GM23338 (cell line): Measurements from ENCODE around the gene FNDC10. TPM values are rescaled to one million over a fixed set of nuclear protein-coding genes. Genes with fewer than 3 reads are reported as not detected.

Experiments
- ATAC-seq: fragments of 200-7000 bp; cut with Tn5 transposase; 3 replicates; pipeline ENCODE4 v1.9.1; 2020
- DNase-seq: peaks from one replicate; pipeline ENCODE4 v3.0.0-alpha.2; 2015; ENCODE audit warnings: low spot score
- H2AFZ ChIP-seq: fragments of 200-600 bp; sonication (generic); 2 replicates; pipeline ENCODE4 v1.8.0; 2016; ENCODE audit warnings: antibody characterized with exemption, mild to moderate bottlenecking, moderate library complexity
- H3F3A ChIP-seq: fragments of 200-600 bp; sonication (generic); replicated peaks from 2 replicates; pipeline ENCODE4 v1.8.0; 2017; ENCODE audit warnings: antibody characterized with exemption, mixed run types, low read depth
- H3K27ac ChIP-seq: fragments of 200-600 bp; sonication (generic); 2 replicates; pipeline ENCODE4 v1.6.1; 2016; ENCODE audit warnings: low read depth
- H3K27me3 ChIP-seq: fragments of 200-600 bp; sonication (generic); 2 replicates; pipeline ENCODE4 v1.8.0; 2016; ENCODE audit warnings: mild to moderate bottlenecking, mixed run types, moderate library complexity; ENCODE audit not compliant: insufficient read depth
- H3K36me3 ChIP-seq: fragments of 200-600 bp; sonication (generic); 2 replicates; pipeline ENCODE4 v1.8.0; 2016; ENCODE audit warnings: mild to moderate bottlenecking; ENCODE audit not compliant: insufficient read depth
- H3K4me1 ChIP-seq: fragments of 200-600 bp; sonication (generic); 2 replicates; pipeline ENCODE4 v1.8.0; 2016; ENCODE audit warnings: mild to moderate bottlenecking, moderate library complexity; ENCODE audit not compliant: insufficient read depth
- H3K4me2 ChIP-seq: fragments of 200-600 bp; sonication (generic); 2 replicates; pipeline ENCODE4 v1.7.1; 2017; ENCODE audit warnings: mixed run types
- H3K4me3 ChIP-seq: fragments of 200-600 bp; sonication (generic); 2 replicates; pipeline ENCODE4 v1.6.1; 2016; ENCODE audit warnings: mixed run types
- H3K79me2 ChIP-seq: fragments of 200-600 bp; sonication (generic); replicated peaks from 2 replicates; pipeline ENCODE4 v1.8.0; 2017; ENCODE audit warnings: mild to moderate bottlenecking; ENCODE audit not compliant: insufficient read depth
- H3K9me2 ChIP-seq: fragments of 200-600 bp; sonication (generic); 2 replicates; pipeline ENCODE4 v1.8.0; 2017; ENCODE audit not compliant: insufficient read depth
- H4K20me1 ChIP-seq: fragments of 200-600 bp; sonication (generic); replicated peaks from 2 replicates; pipeline ENCODE4 v1.8.0; 2017; ENCODE audit warnings: mild to moderate bottlenecking; ENCODE audit not compliant: insufficient read depth
- H3K27ac Mint-ChIP-seq: 2 replicates; pipeline ENCODE4 v1.8.0; 2020; ENCODE audit warnings: inconsistent platforms, mild to moderate bottlenecking, moderate library complexity, mixed read lengths
- H3K27me3 Mint-ChIP-seq: 3 replicates; pipeline ENCODE4 v1.8.0; 2022; ENCODE audit warnings: low read depth, mild to moderate bottlenecking, moderate library complexity, mixed read lengths, inconsistent platforms; ENCODE audit not compliant: insufficient read depth, poor library complexity
- H3K36me3 Mint-ChIP-seq: 3 replicates; pipeline ENCODE4 v1.8.0; 2021; ENCODE audit warnings: low read depth, mild to moderate bottlenecking, inconsistent platforms, moderate library complexity, mixed read lengths
- H3K4me1 Mint-ChIP-seq: 3 replicates; pipeline ENCODE4 v1.8.0; 2020; ENCODE audit warnings: mild to moderate bottlenecking, inconsistent platforms, mixed read lengths
- H3K4me3 Mint-ChIP-seq: 3 replicates; pipeline ENCODE4 v1.8.0; 2021; ENCODE audit warnings: moderate library complexity, mild to moderate bottlenecking, inconsistent platforms, mixed read lengths
- H3K9me3 Mint-ChIP-seq: 3 replicates; pipeline ENCODE4 v1.8.0; 2020; ENCODE audit warnings: moderate library complexity, mild to moderate bottlenecking, inconsistent platforms, mixed read lengths
- CREB1 ChIP-seq: fragments of 250-450 bp; sonication (Bioruptor Pico); IDR thresholded peaks from 2 replicates; pipeline ENCODE4 v1.5.0; 2020; ENCODE audit warnings: low read depth, mild to moderate bottlenecking, moderate library complexity
- EZH2 ChIP-seq: fragments of 200-600 bp; sonication (generic); IDR thresholded peaks from one replicate; pipeline ENCODE4 v1.8.0; 2017; ENCODE audit warnings: antibody characterized with exemption, mild to moderate bottlenecking, low read depth; ENCODE audit not compliant: unreplicated experiment
- EZH2phosphoT487 ChIP-seq: fragments of 200-600 bp; sonication (generic); IDR thresholded peaks from one replicate; pipeline ENCODE4 v1.8.1; 2018; ENCODE audit warnings: antibody characterized with exemption; ENCODE audit not compliant: unreplicated experiment
- polyA plus RNA-seq: library from polyadenylated mRNA; unstranded; fragments of >200 nt; fragmentation: Nextera tagmentation; extraction: Ambion mirVana; gene quantifications from 2 replicates; pipeline ENCODE4 v1.2.1, GENCODE V29; 2016
- total RNA-seq: library from RNA; depleted of rRNA; stranded (reverse); fragments of >200 nt; shearing (Covaris generic); gene quantifications from 2 replicates; pipeline ENCODE4 v1.2.3, GENCODE V29; 2014
- TF ChIP-seq, protein P1 (sequence below): fragments of 250-450 bp; sonication (Bioruptor Pico); IDR thresholded peaks from 2 replicates; pipeline ENCODE4 v1.5.0; 2020; ENCODE audit warnings: mild to moderate bottlenecking, moderate library complexity
- TF ChIP-seq, protein P2 (sequence below): IDR thresholded peaks from 2 replicates; pipeline ENCODE4 v1.6.1; 2016; ENCODE audit warnings: antibody characterized with exemption

FNDC10 gene
- total and polyA plus RNA-seq, 2 experiments from 2014 or later, result 7.7 to 15.1 TPM

DNA sequence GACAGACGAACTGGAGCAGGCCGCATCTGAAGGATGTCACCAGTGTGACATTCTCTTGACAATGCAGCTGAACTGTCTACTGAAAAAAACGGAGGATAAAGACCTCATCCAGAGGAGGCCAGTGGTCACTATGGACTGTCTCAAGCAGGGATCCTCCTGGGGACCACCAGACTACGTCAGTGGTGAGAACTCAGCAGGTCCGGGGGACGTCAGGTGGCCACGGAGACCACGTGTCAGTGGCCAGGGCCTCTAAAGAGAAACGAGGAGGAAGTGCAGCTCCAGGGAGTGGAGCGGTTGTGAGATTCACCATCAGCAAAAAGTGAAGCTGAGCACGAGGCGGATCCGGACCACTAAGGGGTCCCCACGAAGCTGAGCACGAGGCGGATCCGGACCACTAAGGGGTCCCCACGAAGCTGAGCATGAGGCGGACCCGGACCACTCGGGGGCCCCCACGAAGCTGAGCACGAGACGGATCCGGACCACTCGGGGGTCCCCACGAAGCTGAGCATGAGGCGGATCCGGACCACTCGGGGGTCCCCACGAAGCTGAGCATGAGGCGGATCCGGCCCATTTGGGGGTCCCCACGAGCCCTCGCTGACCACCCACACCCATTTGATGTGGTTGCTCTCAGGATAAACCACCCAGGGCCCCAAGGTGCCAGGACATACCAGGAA is 46.0 kb downstream of the FNDC10 start (continued):
- TF ChIP-seq, protein P1, sequence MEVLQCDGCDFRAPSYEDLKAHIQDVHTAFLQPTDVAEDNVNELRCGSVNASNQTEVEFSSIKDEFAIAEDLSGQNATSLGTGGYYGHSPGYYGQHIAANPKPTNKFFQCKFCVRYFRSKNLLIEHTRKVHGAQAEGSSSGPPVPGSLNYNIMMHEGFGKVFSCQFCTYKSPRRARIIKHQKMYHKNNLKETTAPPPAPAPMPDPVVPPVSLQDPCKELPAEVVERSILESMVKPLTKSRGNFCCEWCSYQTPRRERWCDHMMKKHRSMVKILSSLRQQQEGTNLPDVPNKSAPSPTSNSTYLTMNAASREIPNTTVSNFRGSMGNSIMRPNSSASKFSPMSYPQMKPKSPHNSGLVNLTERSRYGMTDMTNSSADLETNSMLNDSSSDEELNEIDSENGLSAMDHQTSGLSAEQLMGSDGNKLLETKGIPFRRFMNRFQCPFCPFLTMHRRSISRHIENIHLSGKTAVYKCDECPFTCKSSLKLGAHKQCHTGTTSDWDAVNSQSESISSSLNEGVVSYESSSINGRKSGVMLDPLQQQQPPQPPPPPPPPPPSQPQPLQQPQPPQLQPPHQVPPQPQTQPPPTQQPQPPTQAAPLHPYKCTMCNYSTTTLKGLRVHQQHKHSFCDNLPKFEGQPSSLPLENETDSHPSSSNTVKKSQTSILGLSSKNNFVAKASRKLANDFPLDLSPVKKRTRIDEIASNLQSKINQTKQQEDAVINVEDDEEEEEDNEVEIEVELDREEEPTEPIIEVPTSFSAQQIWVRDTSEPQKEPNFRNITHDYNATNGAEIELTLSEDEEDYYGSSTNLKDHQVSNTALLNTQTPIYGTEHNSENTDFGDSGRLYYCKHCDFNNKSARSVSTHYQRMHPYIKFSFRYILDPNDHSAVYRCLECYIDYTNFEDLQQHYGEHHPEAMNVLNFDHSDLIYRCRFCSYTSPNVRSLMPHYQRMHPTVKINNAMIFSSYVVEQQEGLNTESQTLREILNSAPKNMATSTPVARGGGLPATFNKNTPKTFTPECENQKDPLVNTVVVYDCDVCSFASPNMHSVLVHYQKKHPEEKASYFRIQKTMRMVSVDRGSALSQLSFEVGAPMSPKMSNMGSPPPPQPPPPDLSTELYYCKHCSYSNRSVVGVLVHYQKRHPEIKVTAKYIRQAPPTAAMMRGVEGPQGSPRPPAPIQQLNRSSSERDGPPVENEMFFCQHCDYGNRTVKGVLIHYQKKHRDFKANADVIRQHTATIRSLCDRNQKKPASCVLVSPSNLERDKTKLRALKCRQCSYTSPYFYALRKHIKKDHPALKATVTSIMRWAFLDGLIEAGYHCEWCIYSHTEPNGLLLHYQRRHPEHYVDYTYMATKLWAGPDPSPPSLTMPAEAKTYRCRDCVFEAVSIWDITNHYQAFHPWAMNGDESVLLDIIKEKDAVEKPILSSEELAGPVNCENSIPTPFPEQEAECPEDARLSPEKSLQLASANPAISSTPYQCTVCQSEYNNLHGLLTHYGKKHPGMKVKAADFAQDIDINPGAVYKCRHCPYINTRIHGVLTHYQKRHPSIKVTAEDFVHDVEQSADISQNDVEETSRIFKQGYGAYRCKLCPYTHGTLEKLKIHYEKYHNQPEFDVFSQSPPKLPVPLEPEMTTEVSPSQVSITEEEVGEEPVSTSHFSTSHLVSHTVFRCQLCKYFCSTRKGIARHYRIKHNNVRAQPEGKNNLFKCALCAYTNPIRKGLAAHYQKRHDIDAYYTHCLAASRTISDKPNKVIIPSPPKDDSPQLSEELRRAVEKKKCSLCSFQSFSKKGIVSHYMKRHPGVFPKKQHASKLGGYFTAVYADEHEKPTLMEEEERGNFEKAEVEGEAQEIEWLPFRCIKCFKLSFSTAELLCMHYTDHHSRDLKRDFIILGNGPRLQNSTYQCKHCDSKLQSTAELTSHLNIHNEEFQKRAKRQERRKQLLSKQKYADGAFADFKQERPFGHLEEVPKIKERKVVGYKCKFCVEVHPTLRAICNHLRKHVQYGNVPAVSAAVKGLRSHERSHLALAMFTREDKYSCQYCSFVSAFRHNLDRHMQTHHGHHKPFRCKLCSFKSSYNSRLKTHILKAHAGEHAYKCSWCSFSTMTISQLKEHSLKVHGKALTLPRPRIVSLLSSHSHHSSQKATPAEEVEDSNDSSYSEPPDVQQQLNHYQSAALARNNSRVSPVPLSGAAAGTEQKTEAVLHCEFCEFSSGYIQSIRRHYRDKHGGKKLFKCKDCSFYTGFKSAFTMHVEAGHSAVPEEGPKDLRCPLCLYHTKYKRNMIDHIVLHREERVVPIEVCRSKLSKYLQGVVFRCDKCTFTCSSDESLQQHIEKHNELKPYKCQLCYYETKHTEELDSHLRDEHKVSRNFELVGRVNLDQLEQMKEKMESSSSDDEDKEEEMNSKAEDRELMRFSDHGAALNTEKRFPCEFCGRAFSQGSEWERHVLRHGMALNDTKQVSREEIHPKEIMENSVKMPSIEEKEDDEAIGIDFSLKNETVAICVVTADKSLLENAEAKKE (CRISPR knock-in tag), result no peak
- TF ChIP-seq CREB1 (CRISPR knock-in tag) (no peak), EZH2 (no peak)
- TF ChIP-seq, protein P2, sequence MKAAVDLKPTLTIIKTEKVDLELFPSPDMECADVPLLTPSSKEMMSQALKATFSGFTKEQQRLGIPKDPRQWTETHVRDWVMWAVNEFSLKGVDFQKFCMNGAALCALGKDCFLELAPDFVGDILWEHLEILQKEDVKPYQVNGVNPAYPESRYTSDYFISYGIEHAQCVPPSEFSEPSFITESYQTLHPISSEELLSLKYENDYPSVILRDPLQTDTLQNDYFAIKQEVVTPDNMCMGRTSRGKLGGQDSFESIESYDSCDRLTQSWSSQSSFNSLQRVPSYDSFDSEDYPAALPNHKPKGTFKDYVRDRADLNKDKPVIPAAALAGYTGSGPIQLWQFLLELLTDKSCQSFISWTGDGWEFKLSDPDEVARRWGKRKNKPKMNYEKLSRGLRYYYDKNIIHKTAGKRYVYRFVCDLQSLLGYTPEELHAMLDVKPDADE, result no peak

DNA sequence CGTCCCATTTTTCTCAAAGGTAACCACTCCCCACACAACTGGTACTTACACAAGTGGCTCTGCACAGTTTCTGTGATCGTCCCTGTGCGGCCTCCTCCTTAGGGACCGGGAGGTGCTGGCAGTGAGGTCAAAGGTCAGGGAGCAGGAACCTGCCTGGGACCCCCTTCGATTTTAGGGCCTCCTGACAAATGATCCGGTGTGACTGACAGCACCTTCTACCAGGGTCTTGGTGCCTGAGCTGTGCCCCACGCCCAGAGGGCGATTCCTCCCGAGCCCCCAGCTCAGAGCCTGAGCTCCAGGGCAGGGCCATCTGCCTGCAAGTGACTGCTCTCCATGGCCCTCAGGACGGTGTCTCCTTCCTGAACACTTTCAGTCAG is 47.7 kb downstream of the FNDC10 start:
- no peak overlapping the region for H3K4me3 ChIP-seq
- Mint-ChIP-seq H3K4me3 (no peak overlapping the region), H3K4me1 (no peaks in the 10 kb centered on the region), H3K27me3 (peaks cover 6% of the 10 kb centered on the region), H3K9me3 (no peaks in the 10 kb centered on the region; the same call in 2 of the 3 replicates), H3K36me3 (peaks cover 5% of the 10 kb centered on the region; the same call in 1 of the 3 replicates), H3K27ac (peak overlapping the region; percentile 75; the same call in 1 of the 2 replicates)
- no peak for TF ChIP-seq EZH2phosphoT487
- no peaks in the 10 kb centered on the region for H3K9me2 ChIP-seq
- no peaks in the 10 kb centered on the region for H3K36me3 ChIP-seq
- no peaks in the 10 kb centered on the region for H3K27me3 ChIP-seq
- H3F3A ChIP-seq, result 0 out of 2 replicates have a peak, but pooled peaks cover 15% of the 10 kb centered on the region
- H4K20me1 ChIP-seq, result peaks cover 25% of the 10 kb centered on the region
- H2AFZ ChIP-seq, result no peak overlapping the region
- no peaks in the 10 kb centered on the region for H3K4me1 ChIP-seq
- ATAC-seq (no peak), DNase-seq (no peak)
- no peak overlapping the region for H3K4me2 ChIP-seq
- peaks cover 13% of the 10 kb centered on the region for H3K79me2 ChIP-seq
- no peak overlapping the region for H3K27ac ChIP-seq
